NT2/D1 (cell line): ENCODE data around the gene OXNAD1.
"Not testable (repeated sequence)": the region's sequence is repeated elsewhere in the genome, so short reads cannot be mapped to it uniquely, and the experiment has no call there.

ENCODE experiments used
- DNase-seq: peaks from one replicate; pipeline ENCODE4 v3.0.0-alpha.2; 2011; ENCODE audit warnings: low read depth, low spot score
- H3K27me3 ChIP-seq: 2 replicates; pipeline ENCODE4 v1.6.0; 2011; ENCODE audit warnings: mild to moderate bottlenecking; ENCODE audit not compliant: insufficient read length, insufficient read depth
- H3K36me3 ChIP-seq: 2 replicates; pipeline ENCODE4 v1.6.1; 2011; ENCODE audit warnings: mild to moderate bottlenecking, low read length, mixed read lengths; ENCODE audit not compliant: insufficient read depth, insufficient read length
- H3K4me1 ChIP-seq: 2 replicates; pipeline ENCODE4 v1.5.1; 2011; ENCODE audit not compliant: insufficient read depth, insufficient read length
- H3K4me3 ChIP-seq: 2 replicates; pipeline ENCODE4 v1.5.1; 2011; ENCODE audit warnings: low read depth; ENCODE audit not compliant: insufficient read length
- H3K9ac ChIP-seq: 2 replicates; pipeline ENCODE4 v1.6.0; 2011; ENCODE audit warnings: low read depth; ENCODE audit not compliant: insufficient read length
- H3K9me3 ChIP-seq: 2 replicates; pipeline ENCODE4 v1.5.1; 2011; ENCODE audit warnings: mild to moderate bottlenecking, low read length; ENCODE audit not compliant: insufficient read depth
- SUZ12 ChIP-seq: IDR thresholded peaks from 2 replicates; pipeline ENCODE4 v1.6.1; 2011; ENCODE audit not compliant: insufficient read length, insufficient read depth; ENCODE audit errors: extremely low read depth
- YY1 ChIP-seq: IDR thresholded peaks from 2 replicates; pipeline ENCODE4 v1.6.1; 2011; ENCODE audit not compliant: insufficient read length, insufficient read depth
- ZNF274 ChIP-seq: IDR thresholded peaks from 2 replicates; pipeline ENCODE4 v1.6.1; 2011; ENCODE audit warnings: mild to moderate bottlenecking, low read depth, low read length

OXNAD1 gene

GRCh38 chr3:16307832-16308531 is 43.0 kb downstream of the OXNAD1 start:
- H3K4me3 ChIP-seq, result no peak overlapping the region
- DNase-seq, result no peak
- H3K4me1 ChIP-seq, result no peaks in the 10 kb centered on the region
- no peak for TF ChIP-seq SUZ12
- TF ChIP-seq YY1, result no peak
- TF ChIP-seq ZNF274, result no peak
- H3K27me3 ChIP-seq, result no peaks in the 10 kb centered on the region
- peaks cover 55% of the 10 kb centered on the region for H3K36me3 ChIP-seq
- no peaks in the 10 kb centered on the region for H3K9me3 ChIP-seq
- no peak overlapping the region for H3K9ac ChIP-seq

DNA sequence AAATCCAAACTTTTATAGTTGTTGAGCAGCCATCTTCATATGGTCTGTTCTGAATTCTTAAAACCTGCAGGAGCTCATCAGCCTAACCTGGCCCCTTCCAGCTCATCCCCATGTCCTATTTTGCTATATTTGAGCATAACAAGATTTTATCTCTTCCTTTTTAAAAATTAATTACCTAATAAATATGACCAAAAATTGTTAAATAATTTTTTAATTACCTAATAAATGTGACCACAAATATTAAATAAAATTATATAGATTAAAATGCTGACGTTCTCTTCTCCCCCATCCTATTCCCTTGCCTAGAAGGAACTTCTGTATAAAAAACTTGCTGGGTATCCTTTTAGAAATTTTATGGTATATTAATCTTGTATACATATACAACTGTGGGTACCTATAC is 43.7 kb downstream of the OXNAD1 start:
- Histone ChIP-seq H3K4me1 (no peaks in the 10 kb centered on the region), H3K4me3 (no peak overlapping the region), H3K36me3 (peaks cover 54% of the 10 kb centered on the region), H3K9me3 (no peaks in the 10 kb centered on the region), H3K9ac (no peak overlapping the region), H3K27me3 (no peaks in the 10 kb centered on the region)
- no peak for TF ChIP-seq ZNF274
- DNase-seq, result no peak

- no peak overlapping the region for H3K9ac ChIP-seq
- DNase-seq, result no peak
- no peaks in the 10 kb centered on the region for H3K9me3 ChIP-seq
- no peaks in the 10 kb centered on the region for H3K27me3 ChIP-seq
- H3K4me1 ChIP-seq, result no peaks in the 10 kb centered on the region
- H3K4me3 ChIP-seq, result no peak overlapping the region
- TF ChIP-seq ZNF274, result no peak
- TF ChIP-seq YY1, result no peak
- no peak for TF ChIP-seq SUZ12
- H3K36me3 ChIP-seq, result peaks cover 54% of the 10 kb centered on the region
Observed at GRCh38 chr3:16309558-16309957, 44.5 kb downstream of the OXNAD1 start.

DNA sequence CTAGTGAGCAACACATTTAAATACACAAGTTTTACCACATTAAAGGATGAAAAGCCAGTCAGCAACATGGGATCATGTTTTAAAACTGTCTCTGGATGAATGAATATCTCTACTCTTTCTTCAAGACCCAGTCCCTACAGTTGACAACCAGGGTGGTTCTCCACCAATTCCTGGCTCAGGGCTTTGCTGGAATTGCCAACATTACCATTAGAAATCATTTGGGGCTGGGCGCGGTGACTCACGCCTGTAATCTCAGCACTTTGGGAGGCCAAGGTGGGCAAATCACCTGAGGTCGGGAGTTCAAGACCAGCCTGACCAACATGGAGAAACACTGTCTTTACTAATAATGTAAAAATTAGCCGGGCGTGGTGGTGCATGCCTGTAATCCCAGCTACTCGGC is 45.5 kb downstream of the OXNAD1 start:
- H3K9ac ChIP-seq, H3K9me3 ChIP-seq, H3K4me1 ChIP-seq, H3K27me3 ChIP-seq, H3K4me3 ChIP-seq, DNase-seq: not testable (repeated sequence)
- peaks cover 48% of the 10 kb centered on the region for H3K36me3 ChIP-seq

GRCh38 chr3:16311960-16312451 is 47.0 kb downstream of the OXNAD1 start:
- no peak overlapping the region for H3K9ac ChIP-seq
- no peaks in the 10 kb centered on the region for H3K27me3 ChIP-seq
- no peak overlapping the region for H3K4me3 ChIP-seq
- DNase-seq, result no peak
- TF ChIP-seq ZNF274 (no peak), SUZ12 (no peak), YY1 (no peak)
- H3K36me3 ChIP-seq, result peaks cover 49% of the 10 kb centered on the region
- no peaks in the 10 kb centered on the region for H3K4me1 ChIP-seq
- no peaks in the 10 kb centered on the region for H3K9me3 ChIP-seq

- Histone ChIP-seq H3K27me3 (no peaks in the 10 kb centered on the region), H3K4me1 (no peaks in the 10 kb centered on the region), H3K4me3 (no peak overlapping the region), H3K9me3 (no peaks in the 10 kb centered on the region), H3K9ac (no peak overlapping the region), H3K36me3 (peaks cover 58% of the 10 kb centered on the region)
- TF ChIP-seq ZNF274 (no peak), YY1 (no peak), SUZ12 (no peak)
- DNase-seq, result no peak
Observed at GRCh38 chr3:16313886-16314645, 49.1 kb downstream of the OXNAD1 start.

- Histone ChIP-seq H3K27me3 (no peaks in the 10 kb centered on the region), H3K36me3 (peaks cover 72% of the 10 kb centered on the region), H3K9ac (no peak overlapping the region), H3K4me1 (no peaks in the 10 kb centered on the region), H3K4me3 (no peak overlapping the region), H3K9me3 (no peaks in the 10 kb centered on the region)
- TF ChIP-seq ZNF274 (no peak), YY1 (no peak), SUZ12 (no peak)
- DNase-seq, result no peak
Observed at GRCh38 chr3:16315623-16316022, 50.6 kb downstream of the OXNAD1 start.
